Measurements from ENCODE around the gene RASGEF1B.
A peak's percentile ranks its signal among the peaks of the same experiment; 100 is the strongest.

Gene RASGEF1B

DNA sequence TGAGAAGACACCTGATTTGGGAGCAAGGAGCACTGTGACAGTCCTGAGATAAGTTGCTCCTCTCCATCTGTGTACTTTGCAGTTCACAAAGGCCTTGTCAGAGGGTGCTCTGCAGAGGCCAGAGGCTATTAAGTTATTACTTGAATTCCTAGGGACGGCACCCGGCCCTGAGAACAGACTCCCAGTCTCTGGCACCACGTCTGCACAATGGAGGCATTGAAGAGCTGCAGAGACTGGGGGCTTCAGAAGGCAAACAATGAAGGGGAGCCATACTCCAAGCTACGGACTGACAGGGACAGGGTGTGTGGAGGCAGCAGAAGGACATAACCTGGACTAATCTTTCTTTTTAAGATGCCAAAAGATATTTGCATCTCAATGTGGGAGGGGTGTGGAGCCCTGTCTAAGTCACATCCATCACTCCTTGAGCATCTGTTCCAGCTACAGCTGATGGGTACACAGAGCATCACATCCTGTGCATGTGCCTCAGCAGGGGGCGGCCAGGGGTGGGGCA is 11.5 kb downstream of the RASGEF1B start:
- no peak for ATAC-seq
- peaks cover 70% of the 10 kb centered on the region for H3K4me1 Mint-ChIP-seq
- H3K27me3 Mint-ChIP-seq = no peaks in the 10 kb centered on the region
- H3K4me3 Mint-ChIP-seq = no peak overlapping the region
- H3K9me3 Mint-ChIP-seq = no peaks in the 10 kb centered on the region
- peaks cover 36% of the 10 kb centered on the region for H3K36me3 Mint-ChIP-seq
- H3K27ac Mint-ChIP-seq = peak overlapping the region; percentile 58

DNA sequence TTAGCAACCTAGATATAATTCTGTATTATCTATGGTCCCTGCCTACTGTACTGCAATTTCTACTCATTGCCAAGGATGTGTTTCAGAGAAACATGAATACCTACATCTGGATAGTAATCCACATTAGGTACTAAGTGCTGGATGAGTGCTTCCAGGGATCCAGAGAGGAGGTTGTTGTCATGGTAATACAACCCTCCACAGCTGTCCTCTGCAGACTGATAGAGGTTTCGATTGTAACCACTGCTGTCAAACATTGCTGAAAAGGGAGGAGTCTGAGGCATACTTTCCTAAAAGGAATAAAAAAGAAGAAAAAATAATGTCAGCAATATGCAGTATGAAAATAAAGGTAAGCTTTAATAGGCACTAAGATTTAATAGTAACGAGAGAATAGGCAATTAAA is 12.5 kb downstream of the RASGEF1B start:
- Mint-ChIP-seq H3K27ac (no peak overlapping the region), H3K36me3 (peaks cover 39% of the 10 kb centered on the region)

DNA sequence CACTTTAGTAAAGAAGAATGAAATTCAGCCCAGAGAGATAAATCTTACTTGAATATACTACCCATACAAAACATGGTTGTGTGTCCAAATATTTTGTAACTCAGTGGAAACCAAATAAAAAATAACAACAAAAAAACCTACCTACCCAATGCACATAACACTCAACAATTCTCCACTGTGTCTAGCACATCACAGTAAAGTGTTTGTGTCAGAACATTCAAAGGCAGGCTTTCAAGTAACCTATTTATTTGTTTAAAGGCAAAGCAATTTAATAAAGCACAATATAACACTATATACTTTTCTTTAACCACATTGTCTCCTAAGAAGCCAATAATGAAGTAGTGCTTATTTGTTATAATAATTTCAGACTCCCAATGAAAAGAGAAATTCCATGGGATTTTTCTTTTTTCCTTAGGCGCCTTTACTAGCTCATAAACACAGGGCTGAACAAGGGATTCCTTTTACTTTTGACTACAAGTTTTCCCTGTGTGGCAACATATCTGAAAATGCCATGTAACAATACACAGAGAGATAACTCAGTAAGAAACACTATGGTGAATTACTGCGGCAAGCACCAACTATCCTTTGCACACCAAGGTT is 13.7 kb downstream of the RASGEF1B start:
- no peaks in the 10 kb centered on the region for H3K9me3 Mint-ChIP-seq
- no peak overlapping the region for H3K27ac Mint-ChIP-seq
- H3K36me3 Mint-ChIP-seq = peaks cover 51% of the 10 kb centered on the region
- H3K4me3 Mint-ChIP-seq = no peak overlapping the region
- H3K27me3 Mint-ChIP-seq = no peaks in the 10 kb centered on the region
- no peak for ATAC-seq
- H3K4me1 Mint-ChIP-seq = peaks cover 70% of the 10 kb centered on the region

More for the DNA sequence above, 12.5 kb downstream of the RASGEF1B start:
- ATAC-seq = no peak
- H3K27me3 Mint-ChIP-seq = no peaks in the 10 kb centered on the region
- H3K4me3 Mint-ChIP-seq = no peak overlapping the region
- H3K4me1 Mint-ChIP-seq = peaks cover 65% of the 10 kb centered on the region
- no peaks in the 10 kb centered on the region for H3K9me3 Mint-ChIP-seq

DNA sequence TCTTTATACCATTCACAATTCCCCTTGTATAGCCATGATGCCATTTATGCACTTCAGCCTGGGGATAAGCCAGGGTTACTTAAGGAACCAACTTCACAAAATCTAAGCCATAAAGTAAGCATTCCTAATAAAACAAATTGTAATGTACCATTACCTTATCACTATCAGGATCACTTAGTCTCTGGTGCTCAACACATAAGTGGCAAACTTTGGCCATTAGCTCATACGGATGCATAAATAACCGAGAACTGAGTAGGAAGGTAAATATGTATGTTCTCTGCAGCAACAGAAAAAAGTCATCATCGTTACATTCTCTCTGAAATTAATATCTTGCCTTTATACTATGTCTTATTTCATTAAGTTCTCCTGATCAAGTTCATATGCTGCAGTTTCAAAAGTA is 14.4 kb downstream of the RASGEF1B start:
- Mint-ChIP-seq H3K27me3 (no peaks in the 10 kb centered on the region), H3K36me3 (peaks cover 58% of the 10 kb centered on the region), H3K9me3 (no peaks in the 10 kb centered on the region), H3K27ac (no peak overlapping the region), H3K4me1 (peaks cover 71% of the 10 kb centered on the region), H3K4me3 (no peak overlapping the region)
- no peak for ATAC-seq

DNA sequence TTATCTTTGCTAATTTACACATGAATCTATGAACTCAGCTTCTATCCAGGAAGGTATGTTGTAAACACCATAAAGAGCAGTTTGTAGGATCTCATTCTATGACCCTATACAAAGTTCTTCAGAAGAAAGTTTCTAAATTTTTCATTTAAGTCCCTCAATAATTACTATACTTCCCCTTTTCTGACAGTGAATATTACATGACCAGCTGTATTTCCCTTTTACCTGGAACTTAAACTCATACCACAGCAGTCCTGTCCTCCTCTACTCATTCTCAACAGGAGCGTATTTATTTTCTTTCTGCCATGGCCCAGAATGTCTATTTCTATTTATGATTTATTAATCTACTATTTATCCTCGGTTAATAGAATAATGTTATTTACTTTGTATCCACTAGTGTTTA is 15.8 kb downstream of the RASGEF1B start:
- Mint-ChIP-seq H3K9me3 (no peaks in the 10 kb centered on the region), H3K4me1 (peaks cover 64% of the 10 kb centered on the region), H3K27ac (no peak overlapping the region), H3K36me3 (peaks cover 62% of the 10 kb centered on the region), H3K4me3 (no peak overlapping the region), H3K27me3 (no peaks in the 10 kb centered on the region)
- peak; percentile 79 for ATAC-seq

DNA sequence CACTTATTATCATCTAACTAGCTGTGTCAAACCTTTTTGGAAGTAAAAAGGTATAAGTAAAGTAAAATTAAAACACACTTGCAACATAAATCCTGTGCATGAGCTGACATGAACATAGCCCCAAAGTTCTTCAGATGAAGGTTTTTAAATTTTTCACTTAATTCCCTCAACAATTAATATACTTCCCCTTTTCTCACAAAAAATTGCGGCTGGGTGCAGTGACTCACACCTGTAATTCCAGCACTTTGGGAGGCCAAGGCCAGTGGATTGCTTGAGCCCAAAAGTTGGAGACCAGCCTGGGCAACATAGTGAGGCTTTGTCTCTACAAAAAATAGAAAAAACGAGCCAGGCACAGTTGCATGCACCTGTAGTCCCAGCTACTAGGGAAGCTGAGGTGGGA is 16.8 kb downstream of the RASGEF1B start:
- no peak for ATAC-seq
- no peaks in the 10 kb centered on the region for H3K27me3 Mint-ChIP-seq
- peak overlapping the region; percentile 24 for H3K4me3 Mint-ChIP-seq
- no peaks in the 10 kb centered on the region for H3K9me3 Mint-ChIP-seq
- H3K27ac Mint-ChIP-seq = peak overlapping the region; percentile 62
- peaks cover 56% of the 10 kb centered on the region for H3K4me1 Mint-ChIP-seq
- H3K36me3 Mint-ChIP-seq = peaks cover 63% of the 10 kb centered on the region

DNA sequence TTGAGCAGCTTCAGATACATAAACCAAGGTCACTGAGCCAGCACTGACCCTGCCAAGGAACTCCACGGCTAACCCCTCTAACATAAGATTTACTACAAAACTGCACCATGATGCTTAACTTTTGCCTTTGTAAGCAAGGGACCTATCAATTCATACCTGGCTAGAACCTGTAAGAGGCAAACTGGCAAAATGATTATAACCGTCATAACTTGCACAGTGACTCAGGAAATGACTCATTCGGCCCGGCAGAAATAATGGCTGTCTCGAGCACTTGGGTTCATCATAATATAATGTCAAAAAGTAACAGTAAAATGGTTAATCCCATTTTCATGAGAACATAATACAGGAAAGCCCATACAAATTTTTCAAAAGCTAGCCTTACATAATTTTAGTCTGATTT is 17.2 kb downstream of the RASGEF1B start:
- Mint-ChIP-seq H3K27ac (peak overlapping the region; percentile 62), H3K4me1 (peaks cover 55% of the 10 kb centered on the region), H3K27me3 (no peaks in the 10 kb centered on the region)

DNA sequence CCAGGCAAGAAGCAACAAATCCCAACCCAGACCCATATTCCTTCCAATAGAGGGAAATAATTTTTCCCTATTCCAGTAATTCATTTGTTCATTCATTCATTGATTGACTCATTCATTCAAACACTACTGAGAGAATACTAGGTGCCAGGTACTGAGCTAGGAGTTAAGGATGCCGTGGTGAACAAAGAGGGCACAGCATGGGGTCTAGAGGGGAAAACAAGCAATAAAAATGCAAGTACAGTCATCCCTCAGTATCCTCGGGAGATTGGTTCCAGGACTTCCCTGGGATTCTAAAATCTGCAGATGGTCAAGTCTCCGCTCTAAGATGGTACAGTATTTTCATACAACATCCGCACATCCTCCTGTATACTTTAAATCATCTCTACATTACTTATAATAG is 18.7 kb downstream of the RASGEF1B start:
- H3K36me3 Mint-ChIP-seq = peaks cover 69% of the 10 kb centered on the region
- H3K27ac Mint-ChIP-seq = peak overlapping the region; percentile 62
- no peak for ATAC-seq

More for the DNA sequence above, 17.2 kb downstream of the RASGEF1B start:
- Mint-ChIP-seq H3K36me3 (peaks cover 63% of the 10 kb centered on the region), H3K9me3 (no peaks in the 10 kb centered on the region), H3K4me3 (no peak overlapping the region)
- ATAC-seq = no peak

DNA sequence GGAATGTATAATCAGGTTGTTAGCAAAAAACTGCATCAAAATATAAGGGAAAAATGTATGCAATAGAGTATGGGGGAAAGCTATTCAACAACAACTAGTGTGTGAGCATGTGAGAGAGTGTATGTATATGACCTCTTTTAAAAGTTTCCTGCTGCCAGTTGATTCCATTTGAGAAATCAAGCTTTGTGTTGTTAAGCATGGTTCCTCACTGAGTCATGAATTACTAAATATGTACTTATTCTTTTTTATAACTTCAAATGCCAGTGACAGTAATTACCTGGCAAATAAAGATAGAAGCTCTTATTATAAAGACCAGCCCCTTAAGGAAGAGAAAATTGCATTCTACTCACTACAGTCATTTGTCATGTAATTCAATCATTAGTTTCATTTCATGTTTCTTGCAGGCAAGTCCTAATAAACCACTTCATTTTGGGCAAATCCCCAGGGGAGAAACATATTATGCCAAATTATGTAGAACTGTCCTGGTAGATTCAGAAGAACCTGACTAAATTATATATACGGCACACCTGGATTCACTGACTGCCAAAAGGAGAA is 19.2 kb downstream of the RASGEF1B start:
- H3K36me3 Mint-ChIP-seq = peaks cover 71% of the 10 kb centered on the region
- H3K4me3 Mint-ChIP-seq = no peak overlapping the region
- H3K27ac Mint-ChIP-seq = peak overlapping the region; percentile 62
- H3K9me3 Mint-ChIP-seq = no peaks in the 10 kb centered on the region
- ATAC-seq = no peak
- no peaks in the 10 kb centered on the region for H3K27me3 Mint-ChIP-seq
- peaks cover 43% of the 10 kb centered on the region for H3K4me1 Mint-ChIP-seq

More for the DNA sequence above, 18.7 kb downstream of the RASGEF1B start:
- Mint-ChIP-seq H3K4me3 (no peak overlapping the region), H3K9me3 (no peaks in the 10 kb centered on the region), H3K4me1 (peaks cover 46% of the 10 kb centered on the region), H3K27me3 (no peaks in the 10 kb centered on the region)

DNA sequence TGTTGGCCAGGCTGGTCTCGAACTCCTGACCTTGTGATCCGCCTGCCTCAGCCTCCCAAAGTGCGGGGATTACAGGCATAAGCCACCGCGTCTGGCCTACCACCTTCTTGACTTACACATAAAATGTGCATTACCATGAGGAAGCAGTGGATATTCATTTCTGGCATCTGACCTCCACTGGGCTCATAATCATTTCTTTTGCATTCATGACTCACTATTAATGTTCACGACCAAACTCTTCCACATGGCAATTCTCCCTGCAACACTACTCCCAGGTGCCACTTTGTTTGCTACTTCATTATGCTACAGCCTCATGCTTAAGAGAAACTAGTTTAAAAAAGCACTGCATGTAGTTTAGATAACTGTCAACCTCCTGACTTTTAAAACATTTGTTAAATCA is 22.7 kb downstream of the RASGEF1B start:
- Mint-ChIP-seq H3K4me3 (no peak overlapping the region), H3K27me3 (no peaks in the 10 kb centered on the region), H3K36me3 (peaks cover 76% of the 10 kb centered on the region), H3K9me3 (no peaks in the 10 kb centered on the region), H3K27ac (peak overlapping the region; percentile 57), H3K4me1 (peaks cover 21% of the 10 kb centered on the region)
- no peak for ATAC-seq

DNA sequence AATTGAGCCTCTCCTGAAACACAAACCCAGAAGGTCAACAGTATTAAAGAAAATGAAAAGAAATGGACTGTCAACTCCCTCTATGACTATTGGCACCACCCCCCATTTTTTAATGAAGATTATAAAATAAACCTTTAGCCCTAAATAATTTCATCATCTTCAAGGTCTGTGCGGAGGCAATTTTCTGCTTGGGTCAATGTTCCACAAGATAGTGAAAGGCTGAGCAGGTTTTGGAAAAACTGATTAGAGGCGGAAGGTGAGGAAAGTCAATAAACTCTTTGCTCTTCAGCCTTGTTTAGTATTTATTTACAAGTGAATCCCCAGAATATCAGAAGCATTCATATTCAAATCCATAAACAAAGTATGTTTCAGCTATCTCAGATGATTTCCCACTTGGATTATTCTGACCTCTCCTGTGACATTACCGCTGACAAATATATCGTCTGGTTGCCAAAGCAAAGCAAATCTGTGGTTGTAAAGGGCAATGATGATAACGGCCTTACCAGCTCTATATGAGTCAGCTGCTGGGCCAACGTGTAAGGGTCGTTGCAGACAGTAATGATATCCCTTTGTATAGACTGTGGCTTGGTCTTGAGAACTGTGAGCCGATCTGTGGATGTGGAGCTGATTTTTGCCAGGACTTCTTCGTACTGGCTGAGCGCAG is 24.0 kb downstream of the RASGEF1B start:
- Mint-ChIP-seq H3K9me3 (no peaks in the 10 kb centered on the region), H3K27ac (no peak overlapping the region), H3K4me3 (no peak overlapping the region), H3K27me3 (no peaks in the 10 kb centered on the region), H3K4me1 (peaks cover 8% of the 10 kb centered on the region), H3K36me3 (peaks cover 73% of the 10 kb centered on the region)
- no peak for ATAC-seq

DNA sequence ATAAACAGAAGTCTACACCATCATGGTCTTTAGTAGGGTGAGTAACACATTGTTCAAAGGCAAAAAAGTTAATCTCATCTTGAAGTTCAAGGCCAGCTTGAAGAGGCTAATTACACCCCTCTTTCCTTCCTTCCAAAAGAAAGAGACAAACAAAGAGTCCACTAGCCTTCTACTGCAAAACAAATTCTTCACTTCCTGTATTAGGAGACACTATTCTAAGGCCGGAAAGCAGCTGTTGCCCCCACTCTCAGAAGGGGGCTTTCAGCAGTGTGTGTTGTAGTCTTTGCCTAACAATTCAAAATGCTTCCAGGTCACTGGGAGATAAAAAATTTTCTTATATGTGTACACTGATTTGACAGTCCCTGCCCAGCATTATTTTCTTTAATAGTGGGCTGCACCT is 25.1 kb downstream of the RASGEF1B start:
- peaks cover 71% of the 10 kb centered on the region for H3K36me3 Mint-ChIP-seq
- no peak overlapping the region for H3K27ac Mint-ChIP-seq
- no peaks in the 10 kb centered on the region for H3K4me1 Mint-ChIP-seq
- no peak overlapping the region for H3K4me3 Mint-ChIP-seq
- no peaks in the 10 kb centered on the region for H3K27me3 Mint-ChIP-seq
- H3K9me3 Mint-ChIP-seq = no peaks in the 10 kb centered on the region
- ATAC-seq = no peak

DNA sequence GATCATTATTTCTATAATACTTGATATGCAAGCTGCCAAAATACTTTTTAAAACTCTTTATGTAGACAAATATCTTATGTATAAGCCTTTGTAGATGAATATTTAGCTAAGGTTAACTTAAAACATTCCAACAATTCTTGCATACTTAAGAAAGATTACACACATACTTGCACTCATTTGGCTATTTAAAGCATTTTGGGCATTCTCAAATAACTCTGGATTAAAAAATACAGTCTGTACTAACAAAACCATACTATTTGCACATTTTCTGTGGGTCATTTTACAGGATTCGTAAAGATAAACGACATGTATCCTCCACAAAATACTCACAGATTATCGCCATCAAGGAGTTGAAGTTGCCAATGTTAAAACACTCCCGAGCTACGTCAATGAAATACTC is 26.5 kb downstream of the RASGEF1B start:
- H3K36me3 Mint-ChIP-seq = peaks cover 71% of the 10 kb centered on the region

DNA sequence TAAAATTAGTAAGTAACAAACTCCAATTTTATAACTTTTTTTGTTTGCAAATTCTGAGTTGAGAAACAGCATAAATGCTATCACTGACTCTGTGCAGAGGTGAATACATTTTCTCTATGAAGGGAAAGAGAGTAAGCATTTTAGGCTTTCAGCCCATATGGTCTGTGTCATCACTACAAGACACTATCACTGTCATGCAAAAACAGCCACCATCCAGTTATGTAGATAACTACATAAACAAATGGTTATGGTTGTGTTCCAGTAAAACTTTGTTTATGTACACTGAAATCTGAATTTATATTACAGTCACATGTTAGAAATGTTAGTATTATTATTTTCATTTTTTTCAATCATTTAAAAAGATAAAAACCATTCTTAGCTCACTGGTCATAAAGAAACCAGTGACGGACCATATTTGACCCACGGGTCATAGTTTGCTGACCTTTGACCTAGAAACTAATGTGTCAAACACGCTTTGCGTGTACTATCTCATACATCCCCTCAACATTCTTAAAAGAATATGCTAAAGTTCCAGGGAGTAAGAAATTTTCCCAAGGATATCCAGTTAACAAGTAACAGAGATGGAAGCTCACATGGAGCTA is 29.1 kb downstream of the RASGEF1B start:
- Mint-ChIP-seq H3K27me3 (no peaks in the 10 kb centered on the region), H3K27ac (no peak overlapping the region), H3K4me3 (no peak overlapping the region), H3K4me1 (no peaks in the 10 kb centered on the region), H3K9me3 (no peaks in the 10 kb centered on the region), H3K36me3 (peaks cover 68% of the 10 kb centered on the region)
- ATAC-seq = no peak

More for the DNA sequence above, 26.5 kb downstream of the RASGEF1B start:
- Mint-ChIP-seq H3K9me3 (no peaks in the 10 kb centered on the region), H3K4me1 (no peaks in the 10 kb centered on the region), H3K27me3 (no peaks in the 10 kb centered on the region), H3K4me3 (no peak overlapping the region), H3K27ac (no peak overlapping the region)
- ATAC-seq = no peak

DNA sequence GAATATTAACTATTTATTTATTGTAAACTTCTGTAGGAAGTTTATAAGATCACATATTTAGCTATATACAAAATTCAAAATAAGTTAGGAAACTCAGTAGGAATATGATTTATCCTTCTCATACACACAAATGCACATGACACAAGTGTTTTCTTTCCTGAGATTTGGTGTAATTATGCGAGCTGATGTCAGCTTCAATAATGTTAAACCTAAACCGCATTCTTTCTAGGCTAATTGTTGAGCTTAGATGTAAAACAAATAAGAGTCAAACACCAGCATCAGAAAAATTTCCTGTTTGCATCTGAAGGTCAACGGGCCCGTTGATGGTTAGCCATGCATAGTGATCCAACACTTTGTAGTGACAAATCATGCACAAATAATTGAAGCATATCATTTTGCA is 30.8 kb downstream of the RASGEF1B start:
- Mint-ChIP-seq H3K4me1 (no peaks in the 10 kb centered on the region), H3K36me3 (peaks cover 56% of the 10 kb centered on the region), H3K9me3 (no peaks in the 10 kb centered on the region), H3K27me3 (no peaks in the 10 kb centered on the region), H3K4me3 (no peak overlapping the region), H3K27ac (no peak overlapping the region)
- ATAC-seq = no peak

All from stimulated activated memory B cell treated with anti-CD40 and anti-IgM and Interleukin-4, amounts not matched to agents 10 μg/mL and 1 μg/mL and 100 μg/mL, for 72 hours (primary cell).